Smooth muscle cell (in vitro differentiated cells): Measurements from ENCODE around the gene KAZN. TPM values are rescaled to one million over a fixed set of nuclear protein-coding genes. Genes with fewer than 3 reads are reported as not detected.

Experiments
- DNase-seq: peaks from one replicate; lab custom pipeline; 2025; ENCODE audit not compliant: unreplicated experiment; lab: John Stamatoyannopoulos, UW
- H2AFZ ChIP-seq: fragments of 200-600 bp; sonication (generic); 2 replicates; pipeline ENCODE4 v1.6.0; 2016; ENCODE audit warnings: antibody characterized with exemption, low read depth, mild to moderate bottlenecking
- H3F3A ChIP-seq: fragments of 200-600 bp; sonication (generic); 2 replicates; pipeline ENCODE4 v1.6.0; 2017; ENCODE audit warnings: antibody characterized with exemption, low read depth
- H3K27ac ChIP-seq: fragments of 200-600 bp; sonication (generic); 2 replicates; pipeline ENCODE4 v1.5.1; 2016; ENCODE audit warnings: low read depth, mild to moderate bottlenecking
- H3K27me3 ChIP-seq: fragments of 200-600 bp; sonication (generic); 2 replicates; pipeline ENCODE4 v1.6.1; 2016; ENCODE audit warnings: low read depth, mild to moderate bottlenecking
- H3K36me3 ChIP-seq: fragments of 200-600 bp; sonication (generic); 2 replicates; pipeline ENCODE4 v1.5.1; 2016; ENCODE audit warnings: low read depth
- H3K4me1 ChIP-seq: fragments of 200-600 bp; sonication (generic); 2 replicates; pipeline ENCODE4 v1.5.1; 2016; ENCODE audit warnings: low read depth
- H3K4me2 ChIP-seq: fragments of 200-600 bp; sonication (generic); 2 replicates; pipeline ENCODE4 v1.6.0; 2016; ENCODE audit warnings: mild to moderate bottlenecking
- H3K4me3 ChIP-seq: fragments of 200-600 bp; sonication (generic); 2 replicates; pipeline ENCODE4 v1.5.1; 2016; ENCODE audit warnings: mild to moderate bottlenecking
- H3K79me2 ChIP-seq: fragments of 200-600 bp; sonication (generic); 2 replicates; pipeline ENCODE4 v1.6.0; 2016; ENCODE audit warnings: low read depth, mild to moderate bottlenecking
- H3K9ac ChIP-seq: fragments of 200-600 bp; sonication (generic); 2 replicates; pipeline ENCODE4 v1.6.0; 2016; ENCODE audit warnings: low read depth
- H3K9me3 ChIP-seq: fragments of 200-600 bp; sonication (generic); replicated peaks from 2 replicates; pipeline ENCODE4 v1.5.1; 2016; ENCODE audit warnings: low read depth
- H4K20me1 ChIP-seq: fragments of 200-600 bp; sonication (generic); 2 replicates; pipeline ENCODE4 v1.6.0; 2016; ENCODE audit warnings: low read depth
- WGBS: methylation state at CpG from one replicate; pipeline ENCODE4 v1.1.7; 2016; ENCODE audit warnings: low lambda C conversion rate; 5-methylcytosine and 5-hydroxymethylcytosine counted together
- polyA plus RNA-seq: library from polyadenylated mRNA; unstranded; fragments of >200 nt; fragmentation: Nextera tagmentation; extraction: Ambion mirVana; gene quantifications from 2 replicates; pipeline ENCODE4 v1.2.1, GENCODE V29; 2016
- total RNA-seq: library from RNA; depleted of rRNA; stranded (reverse); fragments of >200 nt; gene quantifications from 2 replicates; pipeline ENCODE4 v1.2.3, GENCODE V29; 2014
- TF ChIP-seq, protein P1 (sequence below): fragments of 200-600 bp; sonication (generic); IDR thresholded peaks from 2 replicates; pipeline ENCODE4 v1.5.1; 2017; ENCODE audit warnings: borderline replicate concordance, mild to moderate bottlenecking, antibody characterized with exemption; ENCODE audit not compliant: insufficient read depth, poor library complexity, severe bottlenecking

Gene KAZN
- total and polyA plus RNA-seq, 2 experiments from 2014 or later, result 6.3 to 8.2 TPM

GRCh38 chr1:14922942-14923726 is 324.6 kb downstream of the KAZN start:
- Histone ChIP-seq H3K4me2 (peak overlapping the region; percentile 78), H3K27me3 (no peaks in the 10 kb centered on the region), H3K4me1 (peaks cover 20% of the 10 kb centered on the region), H2AFZ (no peak overlapping the region), H3K27ac (no peak overlapping the region), H3F3A (peaks cover 11% of the 10 kb centered on the region), H3K36me3 (no peaks in the 10 kb centered on the region), H3K79me2 (no peaks in the 10 kb centered on the region), H3K9ac (no peak overlapping the region), H3K4me3 (peak overlapping the region; percentile 29), H3K9me3 (no peaks in the 10 kb centered on the region), H4K20me1 (peaks cover 5% of the 10 kb centered on the region)
- 83% methylated on average over 11 of the region's 11 CpGs for WGBS
- TF ChIP-seq, protein P1, sequence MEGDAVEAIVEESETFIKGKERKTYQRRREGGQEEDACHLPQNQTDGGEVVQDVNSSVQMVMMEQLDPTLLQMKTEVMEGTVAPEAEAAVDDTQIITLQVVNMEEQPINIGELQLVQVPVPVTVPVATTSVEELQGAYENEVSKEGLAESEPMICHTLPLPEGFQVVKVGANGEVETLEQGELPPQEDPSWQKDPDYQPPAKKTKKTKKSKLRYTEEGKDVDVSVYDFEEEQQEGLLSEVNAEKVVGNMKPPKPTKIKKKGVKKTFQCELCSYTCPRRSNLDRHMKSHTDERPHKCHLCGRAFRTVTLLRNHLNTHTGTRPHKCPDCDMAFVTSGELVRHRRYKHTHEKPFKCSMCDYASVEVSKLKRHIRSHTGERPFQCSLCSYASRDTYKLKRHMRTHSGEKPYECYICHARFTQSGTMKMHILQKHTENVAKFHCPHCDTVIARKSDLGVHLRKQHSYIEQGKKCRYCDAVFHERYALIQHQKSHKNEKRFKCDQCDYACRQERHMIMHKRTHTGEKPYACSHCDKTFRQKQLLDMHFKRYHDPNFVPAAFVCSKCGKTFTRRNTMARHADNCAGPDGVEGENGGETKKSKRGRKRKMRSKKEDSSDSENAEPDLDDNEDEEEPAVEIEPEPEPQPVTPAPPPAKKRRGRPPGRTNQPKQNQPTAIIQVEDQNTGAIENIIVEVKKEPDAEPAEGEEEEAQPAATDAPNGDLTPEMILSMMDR, result no peak
- no peak for DNase-seq

DNA sequence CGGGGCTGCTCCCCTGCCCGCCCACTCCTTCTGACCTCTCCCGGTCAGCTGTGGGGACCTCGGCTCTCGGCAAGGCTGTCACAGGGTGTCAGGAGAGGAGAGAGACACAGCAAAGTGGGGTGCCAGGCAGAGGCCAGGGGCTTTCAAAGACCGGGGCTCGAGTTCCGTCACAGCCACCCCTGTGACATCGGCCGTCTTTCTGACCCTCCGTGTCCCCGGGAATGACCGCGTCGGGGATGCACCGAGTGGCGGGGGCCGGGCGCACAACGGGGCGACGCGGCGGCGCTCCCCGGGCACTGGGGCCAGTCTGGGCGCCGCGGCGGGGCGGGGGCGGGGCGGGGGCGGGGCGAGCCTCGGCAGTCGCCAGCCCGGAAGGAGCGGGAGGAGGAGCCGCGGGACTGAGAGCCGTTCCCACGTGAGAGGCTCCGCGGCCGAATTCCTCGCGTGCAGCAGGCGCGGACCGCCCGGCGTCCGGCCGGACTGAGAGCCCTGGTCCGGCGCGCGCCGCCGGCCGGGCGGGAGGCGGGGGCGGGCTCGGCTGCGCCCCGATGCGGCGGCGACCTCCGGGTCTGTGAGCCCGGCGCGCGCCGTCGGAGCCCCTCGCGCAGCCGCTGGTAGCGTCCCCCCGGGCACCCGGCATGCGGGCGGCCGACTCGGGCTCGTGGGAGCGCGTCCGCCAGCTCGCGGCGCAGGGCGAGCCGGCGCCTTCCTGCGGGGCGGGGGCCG is 325.4 kb downstream of the KAZN start:
- Histone ChIP-seq H3K27me3 (no peaks in the 10 kb centered on the region), H3K4me3 (peak overlapping the region; percentile 29), H3K27ac (no peak overlapping the region), H3K4me1 (peaks cover 24% of the 10 kb centered on the region), H4K20me1 (peaks cover 5% of the 10 kb centered on the region), H3F3A (peaks cover 16% of the 10 kb centered on the region), H2AFZ (no peak overlapping the region), H3K36me3 (no peaks in the 10 kb centered on the region), H3K9ac (no peak overlapping the region), H3K4me2 (peak overlapping the region; percentile 78), H3K79me2 (no peaks in the 10 kb centered on the region), H3K9me3 (no peaks in the 10 kb centered on the region)
- TF ChIP-seq, protein P1, result no peak
- peak; percentile 39 for DNase-seq
- WGBS, result 4% methylated on average over 84 of the region's 101 CpGs

DNA sequence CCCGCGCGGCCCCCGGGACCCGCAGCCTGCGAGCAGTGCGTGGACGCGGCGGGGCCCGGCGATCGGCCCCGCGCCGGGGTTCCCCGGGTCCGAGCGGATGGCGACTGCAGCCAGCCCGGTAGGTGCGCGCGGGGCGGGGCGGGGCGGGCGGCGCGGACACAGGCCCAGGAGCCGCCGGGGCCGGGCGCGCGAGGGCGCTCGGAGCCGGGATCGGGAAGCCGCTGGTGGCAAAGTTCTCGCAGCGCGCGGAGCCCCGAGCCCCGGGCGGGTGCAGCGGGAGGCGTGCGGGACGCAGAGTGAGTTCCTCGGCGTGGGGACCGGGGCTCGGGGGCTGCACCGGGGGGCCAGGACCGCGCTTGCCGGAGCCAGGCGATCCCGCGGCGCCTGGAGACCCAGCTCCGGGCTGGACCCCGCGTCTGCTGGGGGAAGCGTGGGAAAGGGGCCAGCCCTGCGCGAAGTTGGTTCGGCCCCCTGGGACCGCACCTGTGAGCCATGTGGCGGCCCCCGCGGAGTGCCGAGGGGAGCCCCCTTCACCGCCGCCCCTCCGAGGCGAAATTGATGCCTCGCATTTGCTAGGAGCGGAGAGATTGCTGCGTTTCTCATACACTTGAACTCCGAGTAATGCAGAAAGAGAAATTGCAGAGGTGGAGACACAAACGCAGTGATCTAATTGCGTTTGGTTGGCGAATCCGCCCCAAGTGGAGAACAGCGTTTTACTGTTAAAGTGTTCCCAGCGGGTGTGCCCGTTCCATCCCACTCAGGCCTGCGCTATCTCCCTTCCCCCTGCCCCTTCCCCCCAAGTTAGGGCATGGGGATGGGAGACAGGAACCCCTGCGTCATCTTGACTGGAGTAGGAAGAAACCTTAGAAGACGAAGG is 326.2 kb downstream of the KAZN start:
- no peak for DNase-seq
- H3K4me1 ChIP-seq, result peaks cover 29% of the 10 kb centered on the region
- H3K36me3 ChIP-seq, result no peaks in the 10 kb centered on the region
- H3K9ac ChIP-seq, result peak overlapping the region; percentile 58
- peaks cover 21% of the 10 kb centered on the region for H3F3A ChIP-seq
- no peaks in the 10 kb centered on the region for H3K9me3 ChIP-seq
- H3K79me2 ChIP-seq, result no peaks in the 10 kb centered on the region
- peak overlapping the region; percentile 78 for H3K4me3 ChIP-seq
- peaks cover 5% of the 10 kb centered on the region for H4K20me1 ChIP-seq
- WGBS, result 2% methylated on average over 56 of the region's 94 CpGs
- peak overlapping the region; percentile 59 for H3K27ac ChIP-seq
- H3K4me2 ChIP-seq, result peak overlapping the region; percentile 97
- no peaks in the 10 kb centered on the region for H3K27me3 ChIP-seq
- TF ChIP-seq, protein P1, result no peak
- H2AFZ ChIP-seq, result peak overlapping the region; percentile 6
